ENCODE results near the gene CSF2RB.
A peak's percentile ranks its signal among the peaks of the same experiment; 100 is the strongest.

CSF2RB gene

DNA sequence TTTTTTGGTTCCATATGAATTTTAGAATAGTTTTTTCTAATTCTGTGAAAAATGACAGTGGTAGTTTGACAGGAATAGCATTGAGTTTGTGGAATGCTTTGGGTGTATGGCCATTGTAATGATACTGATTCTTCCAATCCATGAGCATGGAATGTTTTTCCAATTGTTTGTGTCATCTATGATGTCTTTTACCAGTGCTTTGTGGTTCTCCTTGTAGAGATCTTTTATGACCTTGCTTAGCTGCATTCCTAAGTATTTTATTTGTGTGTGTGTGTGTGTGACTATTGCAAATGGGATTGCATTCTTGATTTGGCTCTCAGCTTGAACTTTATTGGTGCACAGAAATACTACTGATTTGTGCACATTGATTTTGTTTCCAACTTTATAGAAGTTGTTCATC is 3.0 kb upstream of the CSF2RB start:
- no peak overlapping the region for H3K4me3 ChIP-seq (ENCODE audit: low read length)
- TF ChIP-seq, protein P1, sequence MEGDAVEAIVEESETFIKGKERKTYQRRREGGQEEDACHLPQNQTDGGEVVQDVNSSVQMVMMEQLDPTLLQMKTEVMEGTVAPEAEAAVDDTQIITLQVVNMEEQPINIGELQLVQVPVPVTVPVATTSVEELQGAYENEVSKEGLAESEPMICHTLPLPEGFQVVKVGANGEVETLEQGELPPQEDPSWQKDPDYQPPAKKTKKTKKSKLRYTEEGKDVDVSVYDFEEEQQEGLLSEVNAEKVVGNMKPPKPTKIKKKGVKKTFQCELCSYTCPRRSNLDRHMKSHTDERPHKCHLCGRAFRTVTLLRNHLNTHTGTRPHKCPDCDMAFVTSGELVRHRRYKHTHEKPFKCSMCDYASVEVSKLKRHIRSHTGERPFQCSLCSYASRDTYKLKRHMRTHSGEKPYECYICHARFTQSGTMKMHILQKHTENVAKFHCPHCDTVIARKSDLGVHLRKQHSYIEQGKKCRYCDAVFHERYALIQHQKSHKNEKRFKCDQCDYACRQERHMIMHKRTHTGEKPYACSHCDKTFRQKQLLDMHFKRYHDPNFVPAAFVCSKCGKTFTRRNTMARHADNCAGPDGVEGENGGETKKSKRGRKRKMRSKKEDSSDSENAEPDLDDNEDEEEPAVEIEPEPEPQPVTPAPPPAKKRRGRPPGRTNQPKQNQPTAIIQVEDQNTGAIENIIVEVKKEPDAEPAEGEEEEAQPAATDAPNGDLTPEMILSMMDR (conservative IDR thresholded peaks at IDR 0.05; ENCODE audit: low read length) = no peak
- DNase-seq (ENCODE audit: low read depth) = peak; percentile 59

- DNase-seq (ENCODE audit: low read depth) = peak; percentile 69
- no peak overlapping the region for H3K4me3 ChIP-seq (ENCODE audit: low read length)
- TF ChIP-seq, protein P1 (conservative IDR thresholded peaks at IDR 0.05; ENCODE audit: low read length) = no peak
These were observed 1.4 kb upstream of the CSF2RB start for GRCh38 chr22:36911887-36912661.

- TF ChIP-seq, protein P1 (conservative IDR thresholded peaks at IDR 0.05; ENCODE audit: low read length) = no peak
- no peak overlapping the region for H3K4me3 ChIP-seq (ENCODE audit: low read length)
- no peak for DNase-seq (ENCODE audit: low read depth)
These were observed 568 bp upstream of the CSF2RB start for GRCh38 chr22:36912694-36913426.

GRCh38 chr22:36914390-36914752 is 943 bp downstream of the CSF2RB start:
- H3K4me3 ChIP-seq (ENCODE audit: low read length) = no peak overlapping the region
- DNase-seq (ENCODE audit: low read depth) = no peak
- TF ChIP-seq, protein P1 (conservative IDR thresholded peaks at IDR 0.05; ENCODE audit: low read length) = no peak

GRCh38 chr22:36916034-36916433 is 2.6 kb downstream of the CSF2RB start:
- no peak for DNase-seq (ENCODE audit: low read depth)
- TF ChIP-seq, protein P1 (conservative IDR thresholded peaks at IDR 0.05; ENCODE audit: low read length) = no peak
- no peak overlapping the region for H3K4me3 ChIP-seq (ENCODE audit: low read length)

DNA sequence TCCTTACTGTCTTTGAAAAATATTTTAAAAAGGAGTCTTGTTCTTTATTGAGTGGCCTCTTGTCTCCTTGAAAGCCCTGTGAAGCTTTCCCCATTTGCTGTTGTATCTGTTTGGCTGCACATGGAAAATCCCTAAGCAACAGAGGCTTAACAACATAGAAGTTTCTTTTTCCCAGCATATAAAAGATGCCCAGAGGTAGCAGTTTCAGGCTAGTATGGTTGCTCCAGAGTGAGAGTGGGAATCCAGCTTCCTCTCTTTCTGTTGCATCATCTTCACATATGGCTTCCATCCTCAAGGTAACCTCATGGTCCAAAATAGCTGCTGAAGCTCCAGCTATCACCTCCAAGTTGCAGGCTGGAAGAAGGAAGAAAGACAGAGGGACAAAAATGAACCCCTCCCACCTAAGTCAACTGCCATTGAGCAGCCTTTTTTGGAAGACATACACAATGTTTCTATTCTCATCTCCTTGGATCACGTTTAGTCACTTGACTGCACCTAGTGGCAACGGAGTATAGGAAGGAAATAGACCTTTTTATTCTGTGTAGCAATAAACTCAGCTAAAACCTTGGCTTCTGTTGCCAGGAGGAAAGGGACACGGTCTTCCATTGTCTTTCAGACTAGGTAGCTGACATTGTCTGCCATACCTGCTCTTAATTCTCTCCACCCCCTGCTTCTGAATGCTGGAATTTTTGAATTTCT is 5.3 kb downstream of the CSF2RB start:
- H3K4me3 ChIP-seq (ENCODE audit: low read length) = no peak overlapping the region
- DNase-seq (ENCODE audit: low read depth) = no peak
- TF ChIP-seq, protein P1 (conservative IDR thresholded peaks at IDR 0.05; ENCODE audit: low read length) = no peak

All from AG10803 (cell line).